Heart left ventricle (tissue), 13 donors: ENCODE results near the gene LRP5.

Experiments used
- POLR2A ChIP-seq, 2 donors: fragments of 450-650 bp; IDR thresholded peaks; one replicate each; pipeline ENCODE4 v1.6.1; 2017; ENCODE audit warnings: antibody characterized with exemption in 2 of 2, mild to moderate bottlenecking in 2 of 2, moderate library complexity in 2 of 2
- TF ChIP-seq, protein P1 (sequence below), 12 donors: fragments of 200-600 bp; sonication (generic) in 4 of 12; IDR thresholded peaks; one replicate each; pipeline versions ENCODE4 v1.5.0 to v1.8.0; 2018 to 2022; ENCODE audit warnings: antibody characterized with exemption in 12 of 12, mild to moderate bottlenecking in 5 of 12
- donor health status: ischemic (EF 13 %, LVEDD 7.1; RV severe dilation, severe dysfunction).
- donor health status: DM: no; HTN: yes; CAD: no.
- donor health status: DM: no; HTN: no; CAD: no.
- donor health status: ischemic (EF 25% LVEDD 6.9; RV normal size, moderate dysfunction).
- donor health status: ischemic (EF 25% LVEDD 5.7; RV mildly dilated, moderate dysfunction).
- donor health status: ischemic (EF 35%, LVEDD 5.7; RV mildly dilated, moderate dysfunction).
- donor health status: nonischemic (EF 11% LVEDD 7.7; RV severe dilation, severe dysfunction).
- donor health status: DM: yes; HTN: yes; CAD: no.
- donor health status: PGD.
- donor health status: ischemic (EF 29% LVEDD 5.4; RV normal size, mild dysfunction).
- donor health status: nonischemic (EF 23%, LVEDD 6.1; RV moderate dilation, normal function).

DNA sequence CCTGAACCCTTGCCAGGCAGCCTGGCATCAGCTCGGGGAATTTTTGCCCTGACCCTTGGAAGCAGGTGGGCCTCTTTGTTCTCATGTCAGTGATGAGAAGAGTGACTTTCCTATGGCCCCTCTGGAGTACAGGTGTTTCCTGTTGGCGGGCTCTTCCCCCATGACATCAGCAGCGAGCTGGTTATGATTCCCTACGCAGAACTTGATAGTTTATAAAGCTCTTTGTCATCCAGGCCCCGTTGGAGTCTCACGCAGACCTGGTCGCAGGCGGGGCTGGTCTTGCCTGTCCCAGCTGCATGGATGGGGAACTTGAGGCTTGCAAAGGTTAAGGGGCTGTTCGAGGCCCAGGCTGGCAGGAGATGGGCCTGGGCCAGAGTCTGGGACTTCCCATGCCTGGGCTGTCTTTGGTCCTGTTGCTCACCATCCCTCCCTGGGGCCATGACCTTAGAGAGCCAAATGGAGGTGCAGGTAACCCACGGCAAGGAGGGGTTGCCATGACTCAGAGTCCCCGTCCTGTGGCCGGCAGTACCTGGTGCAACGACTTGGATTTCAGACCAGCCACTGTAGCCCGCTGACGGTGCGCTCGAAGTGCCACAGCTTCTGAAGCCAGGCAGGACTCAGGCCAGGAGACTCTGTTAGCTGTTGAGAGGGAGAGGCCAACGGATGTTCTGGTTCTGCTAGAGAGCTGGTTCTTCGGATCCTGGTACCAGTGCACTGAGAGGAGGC is 102.3 kb downstream of the LRP5 start:
- no peak for TF ChIP-seq POLR2A (IDR thresholded peaks at IDR 0.05)
- TF ChIP-seq, protein P1, sequence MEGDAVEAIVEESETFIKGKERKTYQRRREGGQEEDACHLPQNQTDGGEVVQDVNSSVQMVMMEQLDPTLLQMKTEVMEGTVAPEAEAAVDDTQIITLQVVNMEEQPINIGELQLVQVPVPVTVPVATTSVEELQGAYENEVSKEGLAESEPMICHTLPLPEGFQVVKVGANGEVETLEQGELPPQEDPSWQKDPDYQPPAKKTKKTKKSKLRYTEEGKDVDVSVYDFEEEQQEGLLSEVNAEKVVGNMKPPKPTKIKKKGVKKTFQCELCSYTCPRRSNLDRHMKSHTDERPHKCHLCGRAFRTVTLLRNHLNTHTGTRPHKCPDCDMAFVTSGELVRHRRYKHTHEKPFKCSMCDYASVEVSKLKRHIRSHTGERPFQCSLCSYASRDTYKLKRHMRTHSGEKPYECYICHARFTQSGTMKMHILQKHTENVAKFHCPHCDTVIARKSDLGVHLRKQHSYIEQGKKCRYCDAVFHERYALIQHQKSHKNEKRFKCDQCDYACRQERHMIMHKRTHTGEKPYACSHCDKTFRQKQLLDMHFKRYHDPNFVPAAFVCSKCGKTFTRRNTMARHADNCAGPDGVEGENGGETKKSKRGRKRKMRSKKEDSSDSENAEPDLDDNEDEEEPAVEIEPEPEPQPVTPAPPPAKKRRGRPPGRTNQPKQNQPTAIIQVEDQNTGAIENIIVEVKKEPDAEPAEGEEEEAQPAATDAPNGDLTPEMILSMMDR (IDR thresholded peaks at IDR 0.05), result no peak
